H1 (cell line): ENCODE results near the gene POLN. TPM values are rescaled to one million over a fixed set of nuclear protein-coding genes. Genes with fewer than 3 reads are reported as not detected.

Experiments used
- BACH1 ChIP-seq: IDR thresholded peaks from 2 replicates; pipeline ENCODE4 v1.6.1; 2012; ENCODE audit warnings: low read length, improper control_type of control experiment
- BRCA1 ChIP-seq: IDR thresholded peaks from 2 replicates; pipeline ENCODE4 v1.6.1; 2012; ENCODE audit warnings: low read depth, low read length, improper control_type of control experiment
- CEBPB ChIP-seq: IDR thresholded peaks from 2 replicates; pipeline ENCODE4 v1.6.1; 2012; ENCODE audit warnings: low read depth, low read length
- CHD2 ChIP-seq: IDR thresholded peaks from 2 replicates; pipeline ENCODE4 v1.6.1; 2012; ENCODE audit warnings: low read length, improper control_type of control experiment
- CREB1 ChIP-seq: IDR thresholded peaks from 2 replicates; pipeline ENCODE4 v1.6.1; 2012; ENCODE audit warnings: inconsistent platforms
- CTBP2 ChIP-seq: IDR thresholded peaks from 2 replicates; pipeline ENCODE4 v1.7.0; 2011; ENCODE audit warnings: borderline replicate concordance, mild to moderate bottlenecking, moderate library complexity, mixed read lengths, low read length; ENCODE audit not compliant: insufficient read depth, insufficient read length
- EGR1 ChIP-seq: IDR thresholded peaks from 2 replicates; pipeline ENCODE4 v1.6.1; 2011; ENCODE audit warnings: low read depth, low read length, borderline replicate concordance
- GTF2F1 ChIP-seq: IDR thresholded peaks from 2 replicates; pipeline ENCODE4 v1.6.1; 2012; ENCODE audit warnings: low read depth, low read length, improper control_type of control experiment, borderline replicate concordance
- HDAC2 ChIP-seq, 2 experiments: fragments of 300-600 bp in 1 of 2; sonication (generic) in 1 of 2; IDR thresholded peaks; 2 replicates each; pipeline ENCODE4 v1.6.1; 2011 to 2012; ENCODE audit warnings: low read depth in 2 of 2, low read length in 2 of 2, mild to moderate bottlenecking in 2 of 2, moderate library complexity in 2 of 2, borderline replicate concordance in 1 of 2, inconsistent platforms in 1 of 2
- HDAC6 ChIP-seq: IDR thresholded peaks from one replicate; pipeline ENCODE4 v1.7.1; 2012; ENCODE audit warnings: low read depth, mild to moderate bottlenecking, inconsistent platforms, low read length, moderate library complexity
- JUN ChIP-seq: IDR thresholded peaks from 2 replicates; pipeline ENCODE4 v1.6.1; 2011; ENCODE audit warnings: low read depth, mild to moderate bottlenecking, improper control_type of control experiment, low read length
- JUND ChIP-seq: IDR thresholded peaks from 2 replicates; pipeline ENCODE4 v1.6.1; 2011; ENCODE audit warnings: mild to moderate bottlenecking, improper control_type of control experiment, low read length
- MAFK ChIP-seq: IDR thresholded peaks from 2 replicates; pipeline ENCODE4 v1.6.1; 2012; ENCODE audit warnings: low read depth, mild to moderate bottlenecking, improper control_type of control experiment, low read length
- NRF1 ChIP-seq: IDR thresholded peaks from 2 replicates; pipeline ENCODE4 v1.6.1; 2011; ENCODE audit warnings: mild to moderate bottlenecking, low read depth, low read length, improper control_type of control experiment
- PHF8 ChIP-seq: fragments of 200-600 bp; sonication (generic); conservative IDR thresholded peaks from 2 replicates; pipeline ENCODE4 v1.7.1; 2012; ENCODE audit warnings: low read depth, mild to moderate bottlenecking, inconsistent platforms, low read length, moderate library complexity
- POLR2A ChIP-seq, 2 experiments: IDR thresholded peaks; 1 replicate in 1 of 2; 2 replicates in 1 of 2; pipeline ENCODE4 v1.6.1; 2011; ENCODE audit warnings: low read depth in 2 of 2, low read length in 2 of 2, mild to moderate bottlenecking in 2 of 2; ENCODE audit errors: control extremely low read depth in 1 of 2
- RAD21 ChIP-seq, 2 experiments: IDR thresholded peaks in 1 of 2; conservative IDR thresholded peaks in 1 of 2; 2 replicates each; pipeline ENCODE4 v1.6.1; 2011; ENCODE audit warnings: low read depth in 2 of 2, low read length in 2 of 2, improper control_type of control experiment in 1 of 2, inconsistent platforms in 1 of 2, mild to moderate bottlenecking in 1 of 2, moderate library complexity in 1 of 2
- RBBP5 ChIP-seq: IDR thresholded peaks from 2 replicates; pipeline ENCODE4 v1.7.1; 2012; ENCODE audit warnings: low read depth, mild to moderate bottlenecking, inconsistent platforms, low read length, moderate library complexity, borderline replicate concordance
- RXRA ChIP-seq: IDR thresholded peaks from 2 replicates; pipeline ENCODE4 v1.6.1; 2011; ENCODE audit warnings: low read depth, mild to moderate bottlenecking, low read length, moderate library complexity; ENCODE audit not compliant: insufficient read depth
- SP1 ChIP-seq: IDR thresholded peaks from 2 replicates; pipeline ENCODE4 v1.6.1; 2011; ENCODE audit warnings: low read depth, low read length
- SP4 ChIP-seq: IDR thresholded peaks from 2 replicates; pipeline ENCODE4 v1.6.1; 2012; ENCODE audit warnings: low read length, inconsistent platforms
- polyA plus RNA-seq, 7 experiments: library from polyadenylated mRNA; depleted of rRNA in 3 of 7; stranded (reverse) in 5 of 7; unstranded in 2 of 7; fragments of >200 nt in 5 of 7; fragments of 200-250 nt in 2 of 7; gene quantifications; 1 replicate in 5 of 7; 2 replicates in 1 of 7; 4 replicates in 1 of 7; pipeline versions ENCODE4 v1.2.1 to v1.2.3, GENCODE V29; 2011 to 2013; ENCODE audit warnings: missing spikeins in 2 of 7, mixed read lengths in 2 of 7
- total RNA-seq: library from RNA; stranded (reverse); fragmentation: NEBNext Ultra II Directional; extraction: Animal tissue kit (Norgen Biotek cat#: 25700); gene quantifications from 2 replicates; pipeline ENCODE4 v1.2.1, GENCODE V29; 2021
- TF ChIP-seq, protein P1 (sequence below): IDR thresholded peaks from 2 replicates; pipeline ENCODE4 v1.6.1; 2011; ENCODE audit warnings: low read length, improper control_type of control experiment
- TF ChIP-seq, protein P2 (sequence below): IDR thresholded peaks from 2 replicates; pipeline ENCODE4 v1.6.1; 2012; ENCODE audit warnings: inconsistent platforms

Gene POLN
- total and polyA plus RNA-seq, 2 of the 8 experiments (the other 6 are each of a cell fraction or from before 2014, with no cell fraction given) = 0.98 to 1.5 TPM

DNA sequence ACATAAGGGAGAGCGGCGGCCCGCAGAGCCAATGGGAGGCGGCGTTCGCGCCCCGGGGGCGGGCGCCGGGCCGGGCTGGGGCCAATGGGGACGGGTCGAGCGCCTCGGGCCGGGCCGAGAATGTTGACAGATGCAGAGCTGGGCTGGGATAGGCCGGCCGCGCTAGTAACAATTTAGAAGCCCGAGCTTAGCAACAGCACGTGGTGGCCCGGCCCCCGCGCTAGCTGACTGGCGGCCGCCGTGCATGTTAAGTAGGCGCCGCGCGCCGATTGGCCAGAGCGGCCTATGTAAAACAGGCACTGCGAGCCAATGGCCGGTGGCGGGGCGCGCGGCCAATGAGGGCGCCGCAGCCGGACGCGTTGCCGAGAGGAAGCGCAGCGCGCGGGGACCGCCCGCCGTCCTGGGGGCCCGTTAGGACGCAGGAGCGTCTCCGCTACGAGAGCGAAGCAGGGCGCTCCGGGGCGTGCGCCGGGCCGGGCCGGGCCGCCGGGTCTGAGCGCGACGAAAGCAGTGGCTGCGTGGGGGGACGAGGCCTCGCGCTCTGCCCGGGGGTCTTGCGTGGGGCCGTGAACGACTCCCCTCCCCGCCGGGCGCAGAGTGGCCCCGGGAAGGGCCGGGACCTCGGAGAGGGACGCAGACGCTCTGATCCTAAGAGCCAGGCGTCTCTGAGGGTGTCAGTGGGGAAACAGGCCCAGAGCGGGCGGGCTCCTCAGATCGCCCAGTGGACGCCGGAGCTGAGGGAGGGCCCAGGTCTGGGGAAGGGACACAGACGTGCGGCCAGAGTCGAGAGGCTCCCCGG is 20.4 kb upstream of the POLN start (continued):
- TF ChIP-seq EGR1 (no peak), HDAC6 (no peak), CEBPB (no peak), CHD2 (peak; percentile 87), GTF2F1 (no peak), CREB1 (peak; percentile 17; the same call in 1 of the 2 replicates), BACH1 (no peak), SP4 (no peak), PHF8 (peak; percentile 43; the same call in 1 of the 2 replicates), JUND (no peak), BRCA1 (no peak), MAFK (no peak), NRF1 (no peak), POLR2A (IDR thresholded peaks at IDR 0.05; ENCODE audit: control extremely low read depth in 1 of 2, low read depth in 2 of 2, low read length in 2 of 2) (no peak), JUN (no peak), RXRA (no peak), SP1 (peak; percentile 92), RAD21 (IDR thresholded peaks at IDR 0.05 in 1 of 2, conservative IDR thresholded peaks at IDR 0.05 in 1 of 2; ENCODE audit: low read depth in 2 of 2, low read length in 2 of 2) (no peak), RBBP5 (no peak; the same call in 1 of the 2 replicates), CTBP2 (no peak), HDAC2 (IDR thresholded peaks at IDR 0.05; ENCODE audit: borderline replicate concordance in 1 of 2, low read depth in 2 of 2, low read length in 2 of 2) (no peak)
- TF ChIP-seq, protein P1, sequence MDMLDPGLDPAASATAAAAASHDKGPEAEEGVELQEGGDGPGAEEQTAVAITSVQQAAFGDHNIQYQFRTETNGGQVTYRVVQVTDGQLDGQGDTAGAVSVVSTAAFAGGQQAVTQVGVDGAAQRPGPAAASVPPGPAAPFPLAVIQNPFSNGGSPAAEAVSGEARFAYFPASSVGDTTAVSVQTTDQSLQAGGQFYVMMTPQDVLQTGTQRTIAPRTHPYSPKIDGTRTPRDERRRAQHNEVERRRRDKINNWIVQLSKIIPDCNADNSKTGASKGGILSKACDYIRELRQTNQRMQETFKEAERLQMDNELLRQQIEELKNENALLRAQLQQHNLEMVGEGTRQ = 0 out of 2 replicates have a peak, but pooled peaks have one; percentile 41
- TF ChIP-seq, protein P2, sequence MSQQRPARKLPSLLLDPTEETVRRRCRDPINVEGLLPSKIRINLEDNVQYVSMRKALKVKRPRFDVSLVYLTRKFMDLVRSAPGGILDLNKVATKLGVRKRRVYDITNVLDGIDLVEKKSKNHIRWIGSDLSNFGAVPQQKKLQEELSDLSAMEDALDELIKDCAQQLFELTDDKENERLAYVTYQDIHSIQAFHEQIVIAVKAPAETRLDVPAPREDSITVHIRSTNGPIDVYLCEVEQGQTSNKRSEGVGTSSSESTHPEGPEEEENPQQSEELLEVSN = no peak
